Hepatocyte (in vitro differentiated cells): ENCODE data around the gene ADD2. TPM values are rescaled to one million over a fixed set of nuclear protein-coding genes. Genes with fewer than 3 reads are reported as not detected.

Experiments used
- DNase-seq: peaks from one replicate; pipeline ENCODE4 v3.0.0-alpha.2; 2016; ENCODE audit warnings: low spot score
- H2AFZ ChIP-seq: fragments of 200-600 bp; sonication (generic); 2 replicates; pipeline ENCODE4 v1.6.0; 2016; ENCODE audit warnings: antibody characterized with exemption, mild to moderate bottlenecking
- H3K27ac ChIP-seq: fragments of 200-600 bp; sonication (generic); 2 replicates; pipeline ENCODE4 v1.5.1; 2016; ENCODE audit warnings: mild to moderate bottlenecking
- H3K27me3 ChIP-seq: fragments of 200-600 bp; sonication (generic); 2 replicates; pipeline ENCODE4 v1.6.1; 2016
- H3K36me3 ChIP-seq: fragments of 200-600 bp; sonication (generic); replicated peaks from 2 replicates; pipeline ENCODE4 v1.5.1; 2016; ENCODE audit warnings: low read depth; ENCODE audit not compliant: insufficient read depth
- H3K4me1 ChIP-seq: fragments of 200-600 bp; sonication (generic); 2 replicates; pipeline ENCODE4 v1.5.1; 2016; ENCODE audit warnings: mild to moderate bottlenecking, moderate library complexity; ENCODE audit not compliant: insufficient read depth
- H3K4me2 ChIP-seq: fragments of 200-600 bp; sonication (generic); 2 replicates; pipeline ENCODE4 v1.6.0; 2016
- H3K4me3 ChIP-seq: fragments of 200-600 bp; sonication (generic); 2 replicates; pipeline ENCODE4 v1.5.1; 2016; ENCODE audit warnings: mild to moderate bottlenecking
- H3K79me2 ChIP-seq: fragments of 200-600 bp; sonication (generic); 2 replicates; pipeline ENCODE4 v1.6.0; 2017; ENCODE audit warnings: mild to moderate bottlenecking
- H3K9me2 ChIP-seq: fragments of 200-600 bp; sonication (generic); replicated peaks from 2 replicates; pipeline ENCODE4 v1.6.0; 2017; ENCODE audit warnings: mild to moderate bottlenecking; ENCODE audit not compliant: insufficient read depth
- H3K9me3 ChIP-seq: fragments of 200-600 bp; sonication (generic); 2 replicates; pipeline ENCODE4 v1.5.1; 2016; ENCODE audit warnings: low read depth, mild to moderate bottlenecking
- H4K20me1 ChIP-seq: fragments of 200-600 bp; sonication (generic); 2 replicates; pipeline ENCODE4 v1.6.0; 2016; ENCODE audit warnings: mild to moderate bottlenecking; ENCODE audit not compliant: insufficient read depth, poor library complexity, severe bottlenecking
- CTCF ChIP-seq: fragments of 200-600 bp; sonication (generic); IDR thresholded peaks from 2 replicates; pipeline ENCODE4 v1.5.1; 2016; ENCODE audit warnings: antibody characterized with exemption, mild to moderate bottlenecking; ENCODE audit not compliant: poor library complexity
- EZH2 ChIP-seq: fragments of 200-600 bp; sonication (generic); IDR thresholded peaks from 2 replicates; pipeline ENCODE4 v1.6.1; 2016; ENCODE audit warnings: antibody characterized with exemption, mild to moderate bottlenecking, borderline replicate concordance
- EZH2phosphoT487 ChIP-seq: fragments of 200-600 bp; sonication (generic); IDR thresholded peaks from one replicate; pipeline ENCODE4 v1.6.1; 2018; ENCODE audit warnings: antibody characterized with exemption, mild to moderate bottlenecking, low read depth, moderate library complexity; ENCODE audit not compliant: unreplicated experiment, severe bottlenecking
- WGBS: methylation state at CpG from one replicate; pipeline ENCODE4 v1.1.6; 2016; ENCODE audit warnings: low lambda C conversion rate; ENCODE audit errors: missing lambda C conversion rate; 5-methylcytosine and 5-hydroxymethylcytosine counted together
- polyA plus RNA-seq: library from polyadenylated mRNA; unstranded; fragments of >200 nt; fragmentation: Nextera tagmentation; extraction: Ambion mirVana; gene quantifications from 2 replicates; pipeline ENCODE4 v1.2.1, GENCODE V29; 2016
- total RNA-seq: library from RNA; depleted of rRNA; stranded (reverse); fragments of >200 nt; gene quantifications from 2 replicates; pipeline ENCODE4 v1.2.3, GENCODE V29; 2014

ADD2 gene
- total and polyA plus RNA-seq, 2 experiments from 2014 or later, result 0.74 to 2.4 TPM

- H3K4me1 ChIP-seq, result no peaks in the 10 kb centered on the region
- H4K20me1 ChIP-seq, result no peaks in the 10 kb centered on the region
- no peaks in the 10 kb centered on the region for H3K79me2 ChIP-seq
- no peak overlapping the region for H3K4me3 ChIP-seq
- H3K9me2 ChIP-seq, result no peaks in the 10 kb centered on the region
- peaks cover 32% of the 10 kb centered on the region for H3K27me3 ChIP-seq
- no peak overlapping the region for H3K27ac ChIP-seq
- H3K36me3 ChIP-seq, result no peaks in the 10 kb centered on the region
- DNase-seq, result no peak
- no peak for TF ChIP-seq EZH2phosphoT487
- TF ChIP-seq EZH2, result no peak
- no peak for TF ChIP-seq CTCF
- no peak overlapping the region for H3K4me2 ChIP-seq
- H3K9me3 ChIP-seq, result no peaks in the 10 kb centered on the region
- H2AFZ ChIP-seq, result no peak overlapping the region
Observed at GRCh38 chr2:70753031-70753430, 15.0 kb downstream of the ADD2 start.

GRCh38 chr2:70752396-70752795 is 15.6 kb downstream of the ADD2 start:
- 88% methylated on average over 1 of the region's 1 CpG for WGBS
- peaks cover 29% of the 10 kb centered on the region for H3K27me3 ChIP-seq
- no peaks in the 10 kb centered on the region for H3K9me3 ChIP-seq
- DNase-seq, result no peak
- no peaks in the 10 kb centered on the region for H3K9me2 ChIP-seq
- no peaks in the 10 kb centered on the region for H3K79me2 ChIP-seq
- no peaks in the 10 kb centered on the region for H3K4me1 ChIP-seq
- no peak overlapping the region for H3K4me2 ChIP-seq
- H2AFZ ChIP-seq, result no peak overlapping the region
- H3K4me3 ChIP-seq, result no peak overlapping the region
- no peaks in the 10 kb centered on the region for H4K20me1 ChIP-seq
- H3K27ac ChIP-seq, result no peak overlapping the region
- no peaks in the 10 kb centered on the region for H3K36me3 ChIP-seq
- TF ChIP-seq CTCF (no peak), EZH2 (no peak), EZH2phosphoT487 (no peak)

- H3K9me2 ChIP-seq, result no peaks in the 10 kb centered on the region
- H3K4me3 ChIP-seq, result no peak overlapping the region
- no peak for DNase-seq
- H4K20me1 ChIP-seq, result no peaks in the 10 kb centered on the region
- H2AFZ ChIP-seq, result no peak overlapping the region
- H3K9me3 ChIP-seq, result no peaks in the 10 kb centered on the region
- no peak for TF ChIP-seq EZH2phosphoT487
- no peak for TF ChIP-seq EZH2
- TF ChIP-seq CTCF, result no peak
- no peaks in the 10 kb centered on the region for H3K79me2 ChIP-seq
- H3K4me2 ChIP-seq, result no peak overlapping the region
- peaks cover 29% of the 10 kb centered on the region for H3K27me3 ChIP-seq
- H3K36me3 ChIP-seq, result no peaks in the 10 kb centered on the region
- WGBS, result 97% methylated on average over 4 of the region's 4 CpGs
- H3K27ac ChIP-seq, result no peak overlapping the region
- H3K4me1 ChIP-seq, result no peaks in the 10 kb centered on the region
Observed at GRCh38 chr2:70751881-70752280, 16.1 kb downstream of the ADD2 start.

- Histone ChIP-seq H3K4me3 (no peak overlapping the region), H3K9me2 (no peaks in the 10 kb centered on the region), H3K9me3 (no peaks in the 10 kb centered on the region), H4K20me1 (no peaks in the 10 kb centered on the region), H3K27ac (no peak overlapping the region), H3K4me2 (no peak overlapping the region), H3K79me2 (no peaks in the 10 kb centered on the region), H3K4me1 (no peaks in the 10 kb centered on the region), H2AFZ (no peak overlapping the region), H3K27me3 (peaks cover 24% of the 10 kb centered on the region), H3K36me3 (no peaks in the 10 kb centered on the region)
- TF ChIP-seq EZH2 (no peak), CTCF (no peak), EZH2phosphoT487 (no peak)
- no peak for DNase-seq
- WGBS, result 88% methylated on average over 1 of the region's 1 CpG
Observed at GRCh38 chr2:70750320-70750719, 17.7 kb downstream of the ADD2 start.
